Naive thymus-derived CD4-positive, alpha-beta T cell (primary cell): ENCODE results near the gene TMEM132D. TPM values are rescaled to one million over a fixed set of nuclear protein-coding genes. Genes with fewer than 3 reads are reported as not detected.

Experiments used
- ATAC-seq: fragments of 150-1000 bp; cut with Tn5 transposase; 2 replicates; pipeline ENCODE4 v1.10.0; 2021; ENCODE audit warnings: mild to moderate bottlenecking, moderate library complexity
- CTCF ChIA-PET: fragments of 350-600 bp; sonication (Branson Sonifier 250); formaldehyde crosslinking; loops from one replicate; lab custom pipeline; 2021; ENCODE audit warnings: antibody characterized with exemption; lab: Charles Lee
- POLR2A ChIA-PET: fragments of 350-600 bp; sonication (Branson Sonifier 250); formaldehyde crosslinking; loops from one replicate; lab custom pipeline; 2021; ENCODE audit warnings: antibody characterized with exemption, inconsistent platforms; lab: Charles Lee
- DNase-seq, 9 donors: peaks; one replicate each; pipeline versions ENCODE4 v3.0.0 to v3.0.0-alpha.2; 2020 to 2022; ENCODE audit warnings: mixed read lengths in 1 of 9
- H3K27ac ChIP-seq: one replicate; pipeline ENCODE4 v1.7.0; 2013; ENCODE audit warnings: mild to moderate bottlenecking, low read depth, low read length, moderate library complexity
- H3K27me3 ChIP-seq, 2 donors: one replicate each; pipeline ENCODE4 v1.7.0; 2013; ENCODE audit warnings: low read length in 2 of 2, mild to moderate bottlenecking in 2 of 2, moderate library complexity in 2 of 2; ENCODE audit not compliant: control insufficient read depth in 2 of 2, insufficient read depth in 2 of 2
- H3K36me3 ChIP-seq, 3 experiments: 1 replicate in 2 of 3; 2 replicates in 1 of 3; pipeline ENCODE4 v1.7.0; 2013; ENCODE audit warnings: low read length in 3 of 3, mild to moderate bottlenecking in 3 of 3, moderate library complexity in 1 of 3; ENCODE audit not compliant: insufficient read depth in 3 of 3, control insufficient read depth in 2 of 3
- H3K4me1 ChIP-seq, 2 donors: one replicate each; pipeline ENCODE4 v1.7.0; 2013; ENCODE audit warnings: low read length in 2 of 2, mild to moderate bottlenecking in 2 of 2, moderate library complexity in 1 of 2; ENCODE audit not compliant: control insufficient read depth in 2 of 2, insufficient read depth in 2 of 2
- H3K4me3 ChIP-seq: 2 replicates; pipeline ENCODE4 v1.7.0; 2013; ENCODE audit warnings: mild to moderate bottlenecking, low read length
- H3K9me3 ChIP-seq, 3 experiments: 1 replicate in 2 of 3; 2 replicates in 1 of 3; pipeline ENCODE4 v1.7.0; 2013; ENCODE audit warnings: low read length in 3 of 3; ENCODE audit not compliant: control insufficient read depth in 2 of 3
- H3K27ac Mint-ChIP-seq, 9 donors: one replicate each; pipeline ENCODE4 v1.8.0; 2020 to 2022; ENCODE audit warnings: mixed read lengths in 9 of 9, mild to moderate bottlenecking in 8 of 9, moderate library complexity in 5 of 9, inconsistent platforms in 2 of 9
- H3K27me3 Mint-ChIP-seq, 5 donors: one replicate each; pipeline ENCODE4 v1.8.0; 2021 to 2022; ENCODE audit warnings: mixed read lengths in 5 of 5, mild to moderate bottlenecking in 1 of 5
- H3K36me3 Mint-ChIP-seq, 5 donors: one replicate each; pipeline ENCODE4 v1.8.0; 2020 to 2022; ENCODE audit warnings: mixed read lengths in 5 of 5, mild to moderate bottlenecking in 3 of 5, inconsistent platforms in 1 of 5
- H3K4me1 Mint-ChIP-seq, 7 donors: one replicate each; pipeline ENCODE4 v1.8.0; 2020 to 2022; ENCODE audit warnings: mixed read lengths in 7 of 7, mild to moderate bottlenecking in 3 of 7, inconsistent platforms in 1 of 7
- H3K4me3 Mint-ChIP-seq, 10 donors: one replicate each; pipeline ENCODE4 v1.8.0; 2020 to 2022; ENCODE audit warnings: mild to moderate bottlenecking in 10 of 10, mixed read lengths in 10 of 10, moderate library complexity in 6 of 10, inconsistent platforms in 2 of 10
- H3K9me3 Mint-ChIP-seq, 11 donors: one replicate each; pipeline ENCODE4 v1.8.0; 2020 to 2022; ENCODE audit warnings: mixed read lengths in 11 of 11, mild to moderate bottlenecking in 4 of 11, inconsistent platforms in 1 of 11, moderate library complexity in 1 of 11
- intact Hi-C, 2 donors: fragments of 100-400 bp; cut with micrococcal nuclease; formaldehyde crosslinking; loops; one replicate each; pipeline ENCODE4 v1.15.1; 2023
- polyA plus RNA-seq, 2 donors: library from polyadenylated mRNA; unstranded; fragments of 300-500 nt; fragmentation: Illumina TruSeq; gene quantifications; one replicate each; pipeline ENCODE4 v1.2.3, GENCODE V29; 2021
- total RNA-seq, 6 experiments: library from RNA in 5 of 6; stranded (reverse) in 5 of 6; gene quantifications; 1 replicate in 5 of 6; 2 replicates in 1 of 6; pipeline ENCODE4 v1.2.3 and lab custom pipeline; 2021 to 2026

TMEM132D gene
- total and polyA plus RNA-seq, 7 experiments from 2014 or later = not detected

- Mint-ChIP-seq H3K27ac (no peak overlapping the region), H3K9me3 (peaks cover 0 to 8% (median 0%) of the 10 kb centered on the region in 11 donors), H3K36me3 (no peaks in the 10 kb centered on the region), H3K27me3 (peaks cover 0 to 5% (median 0%) of the 10 kb centered on the region in 5 donors), H3K4me3 (no peak overlapping the region), H3K4me1 (no peaks in the 10 kb centered on the region)
- no peak overlapping the region for H3K4me3 ChIP-seq
- no peaks in the 10 kb centered on the region for H3K4me1 ChIP-seq
- ATAC-seq = no peak
- no peak overlapping the region for H3K27ac ChIP-seq
- CTCF ChIA-PET = no interaction called here
- no peaks in the 10 kb centered on the region for H3K27me3 ChIP-seq
- POLR2A ChIA-PET = no interaction called here
- no peaks in the 10 kb centered on the region for H3K9me3 ChIP-seq
- DNase-seq = no peak
- H3K36me3 ChIP-seq = no peaks in the 10 kb centered on the region
- intact Hi-C loops = no loop called here
Measured at GRCh38 chr12:129136694-129137325, 767.0 kb downstream of the TMEM132D start.

GRCh38 chr12:129127771-129128170 lies 776.1 kb downstream of the TMEM132D start:
- H3K4me1 Mint-ChIP-seq = no peaks in the 10 kb centered on the region
- peaks cover 0 to 16% (median 6%) of the 10 kb centered on the region in 11 donors for H3K9me3 Mint-ChIP-seq
- DNase-seq (no peak), ATAC-seq (no peak)
- POLR2A ChIA-PET = no interaction called here
- Histone ChIP-seq H3K27me3 (no peaks in the 10 kb centered on the region), H3K9me3 (peaks cover 0 to 5% (median 0%) of the 10 kb centered on the region in 3 experiments), H3K4me3 (no peak overlapping the region), H3K36me3 (no peaks in the 10 kb centered on the region), H3K4me1 (no peaks in the 10 kb centered on the region), H3K27ac (no peak overlapping the region)
- CTCF ChIA-PET = no interaction called here
- H3K27me3 Mint-ChIP-seq = peaks cover 0 to 3% (median 0%) of the 10 kb centered on the region in 5 donors
- H3K4me3 Mint-ChIP-seq = no peak overlapping the region
- H3K36me3 Mint-ChIP-seq = no peaks in the 10 kb centered on the region
- intact Hi-C loops = no loop called here
- no peak overlapping the region for H3K27ac Mint-ChIP-seq

GRCh38 chr12:129127211-129127610 lies 776.6 kb downstream of the TMEM132D start:
- Histone ChIP-seq H3K9me3 (peaks cover 0 to 5% (median 0%) of the 10 kb centered on the region in 3 experiments), H3K4me3 (no peak overlapping the region), H3K4me1 (no peaks in the 10 kb centered on the region), H3K27me3 (no peaks in the 10 kb centered on the region), H3K27ac (no peak overlapping the region), H3K36me3 (no peaks in the 10 kb centered on the region)
- H3K36me3 Mint-ChIP-seq = no peaks in the 10 kb centered on the region
- H3K4me3 Mint-ChIP-seq = no peak overlapping the region
- ATAC-seq (no peak), DNase-seq (no peak)
- ChIA-PET CTCF (no interaction called here), POLR2A (no interaction called here)
- H3K4me1 Mint-ChIP-seq = no peaks in the 10 kb centered on the region
- peaks cover 0 to 16% (median 6%) of the 10 kb centered on the region in 11 donors for H3K9me3 Mint-ChIP-seq
- intact Hi-C loops = no loop called here
- H3K27me3 Mint-ChIP-seq = peaks cover 0 to 3% (median 0%) of the 10 kb centered on the region in 5 donors
- H3K27ac Mint-ChIP-seq = no peak overlapping the region

- no peak overlapping the region for H3K27ac Mint-ChIP-seq
- Histone ChIP-seq H3K4me3 (no peak overlapping the region), H3K36me3 (no peaks in the 10 kb centered on the region), H3K9me3 (no peaks in the 10 kb centered on the region), H3K4me1 (no peaks in the 10 kb centered on the region), H3K27ac (no peak overlapping the region), H3K27me3 (no peaks in the 10 kb centered on the region)
- H3K4me3 Mint-ChIP-seq = no peak overlapping the region
- ChIA-PET POLR2A (no interaction called here), CTCF (no interaction called here)
- no peaks in the 10 kb centered on the region for H3K4me1 Mint-ChIP-seq
- intact Hi-C loops = no loop called here
- peaks cover 0 to 5% (median 1%) of the 10 kb centered on the region in 5 donors for H3K27me3 Mint-ChIP-seq
- ATAC-seq (no peak), DNase-seq (no peak)
- peaks cover 0 to 3% (median 0%) of the 10 kb centered on the region in 5 donors for H3K36me3 Mint-ChIP-seq
- peaks cover 0 to 17% (median 4%) of the 10 kb centered on the region in 11 donors for H3K9me3 Mint-ChIP-seq
Measured at GRCh38 chr12:129119537-129119936, 784.3 kb downstream of the TMEM132D start.

- Mint-ChIP-seq H3K4me1 (no peaks in the 10 kb centered on the region), H3K27ac (no peak overlapping the region), H3K36me3 (peaks cover 0 to 5% (median 0%) of the 10 kb centered on the region in 5 donors), H3K9me3 (peaks cover 0 to 14% (median 4%) of the 10 kb centered on the region in 11 donors), H3K27me3 (peaks cover 0 to 9% (median 5%) of the 10 kb centered on the region in 5 donors), H3K4me3 (no peak overlapping the region)
- ChIA-PET POLR2A (no interaction called here), CTCF (no interaction called here)
- no peak for DNase-seq
- H3K27me3 ChIP-seq = no peaks in the 10 kb centered on the region
- H3K9me3 ChIP-seq = no peaks in the 10 kb centered on the region
- intact Hi-C loops = no loop called here
- H3K4me3 ChIP-seq = no peak overlapping the region
- ATAC-seq = no peak
- no peak overlapping the region for H3K27ac ChIP-seq
- H3K4me1 ChIP-seq = no peaks in the 10 kb centered on the region
- no peaks in the 10 kb centered on the region for H3K36me3 ChIP-seq
Measured at GRCh38 chr12:129115558-129115957, 788.3 kb downstream of the TMEM132D start.

GRCh38 chr12:129110575-129110974 lies 793.2 kb downstream of the TMEM132D start:
- H3K27me3 Mint-ChIP-seq = peaks cover 0 to 9% (median 5%) of the 10 kb centered on the region in 5 donors
- H3K4me3 Mint-ChIP-seq = no peak overlapping the region
- no peaks in the 10 kb centered on the region for H3K36me3 ChIP-seq
- no peaks in the 10 kb centered on the region for H3K9me3 ChIP-seq
- ATAC-seq (no peak), DNase-seq (no peak)
- H3K27ac Mint-ChIP-seq = no peak overlapping the region
- H3K4me3 ChIP-seq = no peak overlapping the region
- H3K27ac ChIP-seq = no peak overlapping the region
- peaks cover 0 to 19% (median 5%) of the 10 kb centered on the region in 11 donors for H3K9me3 Mint-ChIP-seq
- H3K4me1 Mint-ChIP-seq = no peaks in the 10 kb centered on the region
- no peaks in the 10 kb centered on the region for H3K27me3 ChIP-seq
- H3K36me3 Mint-ChIP-seq = peaks cover 0 to 5% (median 0%) of the 10 kb centered on the region in 5 donors
- intact Hi-C loops = no loop called here
- CTCF ChIA-PET = no interaction called here
- POLR2A ChIA-PET = no interaction called here
- H3K4me1 ChIP-seq = no peaks in the 10 kb centered on the region
